ENCODE results near the gene PPM1N. TPM values are rescaled to one million over a fixed set of nuclear protein-coding genes. Genes with fewer than 3 reads are reported as not detected.
A peak's percentile ranks its signal among the peaks of the same experiment; 100 is the strongest.

PPM1N gene
- total and polyA plus RNA-seq, 2 experiments from 2014 or later = 0.40 to 0.59 TPM

- peak; percentile 40 for DNase-seq (ENCODE audit: low spot score)
- no peaks in the 10 kb centered on the region for H3K79me2 ChIP-seq
- H3K4me1 ChIP-seq (ENCODE audit: insufficient read depth) = no peaks in the 10 kb centered on the region
- no peaks in the 10 kb centered on the region for H3K9me3 ChIP-seq (ENCODE audit: low read depth)
- H3K4me3 ChIP-seq = no peak overlapping the region
- H2AFZ ChIP-seq = no peak overlapping the region
- 84% methylated on average over 6 of the region's 6 CpGs for WGBS (ENCODE audit: low lambda C conversion rate, missing lambda C conversion rate)
- H4K20me1 ChIP-seq (ENCODE audit: insufficient read depth, poor library complexity, severe bottlenecking) = no peaks in the 10 kb centered on the region
- H3K4me2 ChIP-seq = no peak overlapping the region
- no peaks in the 10 kb centered on the region for H3K9me2 ChIP-seq (replicated peaks; ENCODE audit: insufficient read depth)
- H3K27ac ChIP-seq = no peak overlapping the region
- peaks cover 16% of the 10 kb centered on the region for H3K27me3 ChIP-seq
- TF ChIP-seq EZH2 (IDR thresholded peaks at IDR 0.05; ENCODE audit: borderline replicate concordance) = no peak
- no peak for TF ChIP-seq CTCF (IDR thresholded peaks at IDR 0.05; ENCODE audit: poor library complexity)
- no peak for TF ChIP-seq EZH2phosphoT487 (IDR thresholded peaks at IDR 0.05; ENCODE audit: low read depth, severe bottlenecking, unreplicated experiment)
- H3K36me3 ChIP-seq (replicated peaks; ENCODE audit: insufficient read depth, low read depth) = no peaks in the 10 kb centered on the region
Observed at GRCh38 chr19:45475537-45476291, 22.5 kb upstream of the PPM1N start.

GRCh38 chr19:45476304-45476703 is 21.9 kb upstream of the PPM1N start:
- WGBS (ENCODE audit: low lambda C conversion rate, missing lambda C conversion rate) = 64% methylated on average over 5 of the region's 5 CpGs
- Histone ChIP-seq H3K4me3 (no peak overlapping the region), H3K4me2 (no peak overlapping the region), H3K79me2 (no peaks in the 10 kb centered on the region), H3K4me1 (ENCODE audit: insufficient read depth) (no peaks in the 10 kb centered on the region), H3K9me3 (ENCODE audit: low read depth) (no peaks in the 10 kb centered on the region), H3K27ac (no peak overlapping the region), H3K9me2 (replicated peaks; ENCODE audit: insufficient read depth) (no peaks in the 10 kb centered on the region), H4K20me1 (ENCODE audit: insufficient read depth, poor library complexity, severe bottlenecking) (no peaks in the 10 kb centered on the region), H3K36me3 (replicated peaks; ENCODE audit: insufficient read depth, low read depth) (no peaks in the 10 kb centered on the region), H2AFZ (no peak overlapping the region), H3K27me3 (peaks cover 16% of the 10 kb centered on the region)
- no peak for DNase-seq (ENCODE audit: low spot score)
- TF ChIP-seq CTCF (IDR thresholded peaks at IDR 0.05; ENCODE audit: poor library complexity) (no peak), EZH2phosphoT487 (IDR thresholded peaks at IDR 0.05; ENCODE audit: low read depth, severe bottlenecking, unreplicated experiment) (no peak), EZH2 (IDR thresholded peaks at IDR 0.05; ENCODE audit: borderline replicate concordance) (no peak)

GRCh38 chr19:45477186-45477585 is 21.1 kb upstream of the PPM1N start:
- 88% methylated on average over 4 of the region's 5 CpGs for WGBS (ENCODE audit: low lambda C conversion rate, missing lambda C conversion rate)
- DNase-seq (ENCODE audit: low spot score) = no peak
- Histone ChIP-seq H3K4me3 (no peak overlapping the region), H3K79me2 (no peaks in the 10 kb centered on the region), H3K4me1 (ENCODE audit: insufficient read depth) (no peaks in the 10 kb centered on the region), H3K36me3 (replicated peaks; ENCODE audit: insufficient read depth, low read depth) (no peaks in the 10 kb centered on the region), H4K20me1 (ENCODE audit: insufficient read depth, poor library complexity, severe bottlenecking) (no peaks in the 10 kb centered on the region), H2AFZ (no peak overlapping the region), H3K9me2 (replicated peaks; ENCODE audit: insufficient read depth) (no peaks in the 10 kb centered on the region), H3K27me3 (peaks cover 10% of the 10 kb centered on the region), H3K27ac (no peak overlapping the region), H3K4me2 (no peak overlapping the region), H3K9me3 (ENCODE audit: low read depth) (no peaks in the 10 kb centered on the region)
- TF ChIP-seq EZH2 (IDR thresholded peaks at IDR 0.05; ENCODE audit: borderline replicate concordance) (no peak), EZH2phosphoT487 (IDR thresholded peaks at IDR 0.05; ENCODE audit: low read depth, severe bottlenecking, unreplicated experiment) (no peak), CTCF (IDR thresholded peaks at IDR 0.05; ENCODE audit: poor library complexity) (no peak)

Data from hepatocyte (in vitro differentiated cells).